BE2C (cell line): ENCODE data around the gene ARHGEF5.
"Not testable (repeated sequence)": the region's sequence is repeated elsewhere in the genome, so short reads cannot be mapped to it uniquely, and the experiment has no call there.

Experiments used
- DNase-seq: peaks from one replicate; pipeline ENCODE4 v3.0.0-alpha.2; 2020
- H3K27me3 ChIP-seq: fragments of 250-450 bp; sonication (Bioruptor Pico); 2 replicates; pipeline ENCODE4 v1.5.1; 2020; ENCODE audit warnings: mild to moderate bottlenecking
- H3K36me3 ChIP-seq: fragments of 250-450 bp; sonication (Bioruptor Pico); 2 replicates; pipeline ENCODE4 v1.5.1; 2020; ENCODE audit warnings: mild to moderate bottlenecking
- H3K4me1 ChIP-seq: fragments of 250-450 bp; sonication (Bioruptor Pico); 2 replicates; pipeline ENCODE4 v1.5.1; 2020
- H3K4me3 ChIP-seq: 2 replicates; pipeline ENCODE4 v1.5.1; 2011; ENCODE audit warnings: low read depth, low read length
- H3K9me3 ChIP-seq: fragments of 250-450 bp; sonication (Bioruptor Pico); 2 replicates; pipeline ENCODE4 v1.5.1; 2020
- CTCF ChIP-seq: IDR thresholded peaks from 2 replicates; pipeline ENCODE4 v1.5.1; 2012; ENCODE audit warnings: mild to moderate bottlenecking, low read depth, low read length

Gene ARHGEF5

DNA sequence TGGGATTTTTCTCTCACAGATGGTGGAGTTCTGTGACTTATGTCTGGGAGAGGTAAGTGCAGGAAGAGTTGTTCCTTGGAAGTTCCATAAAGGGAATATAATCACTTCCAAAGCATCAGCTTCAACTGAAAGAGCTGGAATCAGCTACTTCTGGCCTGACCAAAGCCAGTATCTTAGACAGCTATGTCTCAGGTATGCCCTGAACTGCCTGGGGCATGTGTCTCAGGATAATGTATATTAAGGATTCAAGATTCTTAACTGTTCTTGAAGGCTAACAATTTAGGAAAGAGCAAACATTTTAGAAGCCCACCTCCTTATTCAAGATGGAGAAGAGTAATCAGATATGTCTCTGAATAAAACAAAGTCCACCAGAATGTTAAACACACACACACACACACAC lies 60.7 kb downstream of the ARHGEF5 start:
- no peaks in the 10 kb centered on the region for H3K4me1 ChIP-seq
- no peak overlapping the region for H3K4me3 ChIP-seq
- H3K36me3 ChIP-seq = no peaks in the 10 kb centered on the region
- DNase-seq = no peak
- H3K9me3 ChIP-seq = no peaks in the 10 kb centered on the region
- no peaks in the 10 kb centered on the region for H3K27me3 ChIP-seq
- TF ChIP-seq CTCF = no peak

- no peaks in the 10 kb centered on the region for H3K36me3 ChIP-seq
- DNase-seq = no peak
- no peak for TF ChIP-seq CTCF
- no peaks in the 10 kb centered on the region for H3K4me1 ChIP-seq
- no peak overlapping the region for H3K4me3 ChIP-seq
- H3K9me3 ChIP-seq = no peaks in the 10 kb centered on the region
- H3K27me3 ChIP-seq = no peaks in the 10 kb centered on the region
Observed at GRCh38 chr7:144416341-144416740, 61.1 kb downstream of the ARHGEF5 start.

- not testable (repeated sequence) for H3K27me3 ChIP-seq, DNase-seq, H3K9me3 ChIP-seq, H3K36me3 ChIP-seq, H3K4me1 ChIP-seq, H3K4me3 ChIP-seq
Observed at GRCh38 chr7:144418931-144419330, 63.7 kb downstream of the ARHGEF5 start.

- not testable (repeated sequence) for H3K4me1 ChIP-seq, H3K36me3 ChIP-seq, H3K9me3 ChIP-seq, H3K27me3 ChIP-seq, DNase-seq, H3K4me3 ChIP-seq
Observed at GRCh38 chr7:144427539-144427938, 72.3 kb downstream of the ARHGEF5 start.

DNA sequence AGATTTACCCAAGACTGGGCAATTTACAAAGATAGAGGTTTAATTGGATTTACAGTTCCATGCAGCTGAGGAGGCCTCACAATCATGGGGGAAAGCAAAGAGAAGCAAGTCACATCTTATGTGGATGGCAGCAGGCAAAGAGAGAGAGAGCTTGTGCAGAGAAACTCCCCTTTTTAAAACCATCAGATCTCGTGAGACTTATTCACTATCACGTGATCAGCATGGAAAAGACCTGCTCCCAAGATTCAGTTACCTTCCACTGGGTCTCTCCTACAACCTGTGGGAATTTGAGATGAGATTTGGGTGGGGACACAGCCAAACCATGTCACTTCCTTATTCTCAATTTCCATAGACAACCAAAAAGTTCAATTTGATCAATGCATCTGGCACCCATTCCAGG lies 73.2 kb downstream of the ARHGEF5 start:
- Histone ChIP-seq H3K4me3 (no peak overlapping the region), H3K36me3 (no peaks in the 10 kb centered on the region), H3K9me3 (no peaks in the 10 kb centered on the region), H3K27me3 (no peaks in the 10 kb centered on the region), H3K4me1 (no peaks in the 10 kb centered on the region)
- no peak for TF ChIP-seq CTCF
- no peak for DNase-seq
